ENCODE measurements around the gene RSAD1. TPM values are rescaled to one million over a fixed set of nuclear protein-coding genes. Genes with fewer than 3 reads are reported as not detected.

Gene RSAD1
- total RNA-seq, 3 donors from 2014 or later (not counting 1 experiment from before 2014, with no cell fraction given): 49.0 to 71.3 (median 56.5) TPM

DNA sequence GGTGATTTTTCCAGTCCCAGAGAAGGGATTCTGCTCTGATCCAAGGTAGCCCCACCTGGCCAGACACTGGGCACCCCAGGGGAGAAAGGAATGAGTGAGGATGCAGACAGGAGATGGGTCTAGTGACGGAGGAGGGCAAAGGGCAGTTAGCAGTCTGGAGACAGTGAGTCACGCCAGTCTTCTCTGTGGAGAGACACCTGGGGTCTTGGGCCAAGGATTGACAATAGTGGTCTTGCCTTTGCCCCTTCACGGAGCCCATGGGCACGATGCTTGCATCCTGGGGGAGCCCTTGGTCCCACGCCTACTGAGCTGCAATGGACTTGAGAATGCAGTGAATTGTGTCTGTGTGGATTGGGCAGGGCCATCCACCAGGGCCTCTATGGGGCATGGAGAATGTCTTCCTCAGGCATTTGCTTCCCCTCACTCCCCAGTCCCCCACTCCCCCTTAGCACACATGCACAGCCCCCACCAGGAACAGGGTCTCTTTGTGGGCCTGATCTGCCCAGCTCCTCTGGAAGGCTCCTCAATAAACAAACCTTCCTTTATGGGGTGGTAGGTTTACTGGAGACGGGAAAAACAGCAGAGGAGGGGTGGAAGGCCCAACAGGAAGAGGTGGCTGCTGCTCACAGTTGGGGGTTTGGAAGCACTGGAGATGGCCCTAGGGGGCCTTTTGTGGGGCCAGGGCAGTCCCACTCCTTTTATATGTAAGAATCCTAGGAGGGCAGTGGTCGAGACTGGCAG is 11.4 kb upstream of the RSAD1 start:
- DNase-seq: no peak
- Histone ChIP-seq H3K9me3 (ENCODE audit: control insufficient read depth, insufficient read depth, low read length) (no peaks in the 10 kb centered on the region), H3K36me3 (ENCODE audit: control insufficient read depth, insufficient read depth, low read length) (no peaks in the 10 kb centered on the region), H3K4me1 (ENCODE audit: control insufficient read depth, insufficient read depth, low read length) (peaks cover 29% of the 10 kb centered on the region), H3K27me3 (ENCODE audit: control insufficient read depth, insufficient read depth, low read length) (peaks cover 11% of the 10 kb centered on the region), H3K4me3 (ENCODE audit: low read length) (no peak overlapping the region), H3K27ac (ENCODE audit: low read length) (no peak overlapping the region)
- WGBS (ENCODE audit: insufficient coverage): 87% methylated on average over 7 of the region's 7 CpGs
- H3K9me3 Mint-ChIP-seq: no peaks in the 10 kb centered on the region
- no peaks in the 10 kb centered on the region for H3K36me3 Mint-ChIP-seq
- peaks cover 5 to 12% of the 10 kb centered on the region in 2 donors for H3K4me1 Mint-ChIP-seq
- intact Hi-C loops (cut with micrococcal nuclease): no loop called here
- H3K27me3 Mint-ChIP-seq (ENCODE audit: low read depth in 2 of 2): peaks cover 13 to 14% of the 10 kb centered on the region in 2 donors
- TF ChIP-seq, protein P1, sequence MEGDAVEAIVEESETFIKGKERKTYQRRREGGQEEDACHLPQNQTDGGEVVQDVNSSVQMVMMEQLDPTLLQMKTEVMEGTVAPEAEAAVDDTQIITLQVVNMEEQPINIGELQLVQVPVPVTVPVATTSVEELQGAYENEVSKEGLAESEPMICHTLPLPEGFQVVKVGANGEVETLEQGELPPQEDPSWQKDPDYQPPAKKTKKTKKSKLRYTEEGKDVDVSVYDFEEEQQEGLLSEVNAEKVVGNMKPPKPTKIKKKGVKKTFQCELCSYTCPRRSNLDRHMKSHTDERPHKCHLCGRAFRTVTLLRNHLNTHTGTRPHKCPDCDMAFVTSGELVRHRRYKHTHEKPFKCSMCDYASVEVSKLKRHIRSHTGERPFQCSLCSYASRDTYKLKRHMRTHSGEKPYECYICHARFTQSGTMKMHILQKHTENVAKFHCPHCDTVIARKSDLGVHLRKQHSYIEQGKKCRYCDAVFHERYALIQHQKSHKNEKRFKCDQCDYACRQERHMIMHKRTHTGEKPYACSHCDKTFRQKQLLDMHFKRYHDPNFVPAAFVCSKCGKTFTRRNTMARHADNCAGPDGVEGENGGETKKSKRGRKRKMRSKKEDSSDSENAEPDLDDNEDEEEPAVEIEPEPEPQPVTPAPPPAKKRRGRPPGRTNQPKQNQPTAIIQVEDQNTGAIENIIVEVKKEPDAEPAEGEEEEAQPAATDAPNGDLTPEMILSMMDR (IDR thresholded peaks at IDR 0.05): no peak
- no peak for ATAC-seq
- no peak overlapping the region for H3K4me3 Mint-ChIP-seq
- no peak overlapping the region for H3K27ac Mint-ChIP-seq

DNA sequence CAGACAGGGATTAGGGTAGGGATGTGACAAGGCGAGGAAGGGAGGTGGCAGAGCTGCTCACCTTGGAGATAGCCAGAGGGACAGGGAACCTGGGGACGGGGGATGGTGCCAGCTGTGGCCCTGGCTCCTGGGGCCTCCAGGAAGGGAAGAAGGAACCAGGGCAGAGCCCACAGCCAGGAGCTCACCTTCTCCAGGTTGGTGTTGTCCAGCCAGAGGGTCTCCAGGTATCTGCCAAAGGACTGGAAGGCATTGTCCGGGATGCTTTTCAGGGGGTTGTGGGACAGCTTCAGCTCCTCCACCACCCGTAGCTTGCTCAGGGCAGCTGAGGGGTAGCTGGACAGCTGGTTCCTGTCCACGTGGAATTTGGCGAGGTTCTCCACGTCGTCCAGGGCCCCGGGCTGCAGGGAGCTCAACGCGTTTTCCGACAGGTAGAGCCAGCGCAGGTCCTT is 10.8 kb upstream of the RSAD1 start:
- no peaks in the 10 kb centered on the region for H3K36me3 ChIP-seq (ENCODE audit: control insufficient read depth, insufficient read depth, low read length)
- peak overlapping the region; percentile 69 for H3K4me3 Mint-ChIP-seq
- no peak overlapping the region for H3K4me3 ChIP-seq (ENCODE audit: low read length)
- H3K4me1 Mint-ChIP-seq: peaks cover 5 to 12% of the 10 kb centered on the region in 2 donors
- H3K9me3 ChIP-seq (ENCODE audit: control insufficient read depth, insufficient read depth, low read length): no peaks in the 10 kb centered on the region
- H3K27me3 ChIP-seq (ENCODE audit: control insufficient read depth, insufficient read depth, low read length): peaks cover 11% of the 10 kb centered on the region
- H3K9me3 Mint-ChIP-seq: no peaks in the 10 kb centered on the region
- no peak for DNase-seq
- ATAC-seq: no peak
- no peak overlapping the region for H3K27ac ChIP-seq (ENCODE audit: low read length)
- 79% methylated on average over 13 of the region's 13 CpGs for WGBS (ENCODE audit: insufficient coverage)
- H3K27me3 Mint-ChIP-seq (ENCODE audit: low read depth in 2 of 2): peaks cover 13 to 14% of the 10 kb centered on the region in 2 donors
- no peaks in the 10 kb centered on the region for H3K36me3 Mint-ChIP-seq
- peaks cover 29% of the 10 kb centered on the region for H3K4me1 ChIP-seq (ENCODE audit: control insufficient read depth, insufficient read depth, low read length)
- intact Hi-C loops (cut with micrococcal nuclease): no loop called here
- no peak overlapping the region for H3K27ac Mint-ChIP-seq
- TF ChIP-seq, protein P1 (IDR thresholded peaks at IDR 0.05): no peak

DNA sequence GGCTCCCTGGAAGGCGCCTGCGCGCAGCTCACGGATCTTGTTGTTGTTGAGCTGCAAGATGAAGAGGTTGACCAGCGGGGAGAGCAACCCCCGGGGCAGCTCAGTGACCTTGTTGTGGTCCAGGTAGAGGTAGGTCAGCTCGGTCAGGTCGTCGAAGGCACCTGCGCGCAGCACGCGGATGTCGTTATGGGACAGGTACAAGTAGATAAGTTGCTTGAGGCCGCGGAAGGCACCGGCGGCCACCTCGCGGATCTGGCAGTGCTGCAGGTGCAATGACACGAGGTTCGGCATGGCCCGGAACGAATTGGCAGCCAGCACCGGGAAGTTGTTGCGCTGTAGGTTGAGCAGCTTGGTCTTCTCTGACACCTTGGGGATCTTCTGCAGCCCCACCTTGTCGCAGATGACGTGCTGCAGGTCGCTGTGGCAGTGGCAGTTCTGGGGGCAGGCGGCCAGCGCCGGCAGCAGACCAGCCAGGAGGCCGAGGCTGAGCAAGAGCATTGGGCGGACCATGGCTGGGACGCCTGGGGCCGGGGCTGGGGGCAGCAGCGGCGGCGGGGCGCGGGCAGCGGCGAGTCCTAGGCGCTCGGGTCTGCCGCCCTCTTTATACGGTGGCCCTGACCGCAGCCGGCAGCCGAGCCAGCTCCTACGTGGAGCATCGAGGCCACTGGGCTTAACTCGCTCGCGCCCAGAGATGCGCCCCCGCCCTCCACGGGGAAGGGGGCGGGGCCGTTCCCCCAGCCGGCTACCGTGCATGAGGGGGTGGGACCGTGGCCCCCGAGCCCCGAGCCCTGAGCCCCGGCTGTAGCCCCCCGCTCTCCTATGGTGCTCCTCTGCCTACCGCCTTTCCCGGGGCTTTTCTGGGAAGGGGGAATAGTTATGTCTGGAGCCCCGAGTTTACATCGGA is 10.1 kb upstream of the RSAD1 start, which contains the start of gene CHAD:
TSS of gene CHAD (minus strand) at position 577 of the 904 bp plus-strand sequence. CDS start at position 510, 67 bp downstream.
- Mint-ChIP-seq H3K4me3 (peak within 1 kb of the TSS; percentile 69), H3K27me3 (ENCODE audit: low read depth in 2 of 2) (peaks cover 13 to 14% of the 10 kb centered on the region in 2 donors), H3K27ac (no peak within 1 kb of the TSS), H3K4me1 (peaks cover 5 to 12% of the 10 kb centered on the region in 2 donors), H3K36me3 (no peaks in the 10 kb centered on the region), H3K9me3 (no peaks in the 10 kb centered on the region)
- Histone ChIP-seq H3K9me3 (ENCODE audit: control insufficient read depth, insufficient read depth, low read length) (no peaks in the 10 kb centered on the region), H3K27me3 (ENCODE audit: control insufficient read depth, insufficient read depth, low read length) (peaks cover 11% of the 10 kb centered on the region), H3K4me3 (ENCODE audit: low read length) (no peak within 1 kb of the TSS), H3K36me3 (ENCODE audit: control insufficient read depth, insufficient read depth, low read length) (no peaks in the 10 kb centered on the region), H3K4me1 (ENCODE audit: control insufficient read depth, insufficient read depth, low read length) (peaks cover 29% of the 10 kb centered on the region), H3K27ac (ENCODE audit: low read length) (no peak within 1 kb of the TSS)
- WGBS (ENCODE audit: insufficient coverage): 30% methylated on average over 71 of the region's 71 CpGs
- intact Hi-C loops (cut with micrococcal nuclease): no loop called here
- peak in 2 of 3 donors; percentile 46 to 59 for ATAC-seq
- peak in 1 of 2 donors; percentile 20 for DNase-seq
- TF ChIP-seq, protein P1 (IDR thresholded peaks at IDR 0.05): no peak
